ENCODE measurements around the gene GABRG3.

GABRG3 gene

GRCh38 chr15:27126449-27126848 lies 155.5 kb downstream of the GABRG3 start:
- POLR2A ChIA-PET = no interaction called here
- TF ChIP-seq ZNF747 (tag by site-specific recombination; IDR thresholded peaks at IDR 0.05) = no peak
- no peak for TF ChIP-seq ZNF423 (tag by site-specific recombination; IDR thresholded peaks at IDR 0.05)
- TF ChIP-seq TCF7L2 (IDR thresholded peaks at IDR 0.05; ENCODE audit: borderline replicate concordance, low read depth, low read length) = no peak
- H3K4me1 ChIP-seq (ENCODE audit: control insufficient read depth, insufficient read depth, low read length) = no peaks in the 10 kb centered on the region

GRCh38 chr15:27127815-27128570 lies 157.0 kb downstream of the GABRG3 start:
- ChIA-PET CTCF (no interaction called here), POLR2A (no interaction called here)
- Histone ChIP-seq H3K4me1 (ENCODE audit: control insufficient read depth, insufficient read depth, low read length) (no peaks in the 10 kb centered on the region), H3K27ac (ENCODE audit: extremely low read depth, low read depth, low read length) (no peak overlapping the region), H3K36me3 (ENCODE audit: control insufficient read depth in 2 of 2, insufficient read depth in 1 of 2, low read length in 2 of 2) (no peaks in the 10 kb centered on the region), H3K4me3 (ENCODE audit: low read depth, low read length) (no peak overlapping the region), H3K9me3 (ENCODE audit: control insufficient read depth, insufficient read depth, low read depth, low read length) (no peaks in the 10 kb centered on the region)
- TF ChIP-seq ZNF19 (tag by site-specific recombination; IDR thresholded peaks at IDR 0.05; ENCODE audit: low read depth) (no peak), ZNF629 (tag by site-specific recombination; IDR thresholded peaks at IDR 0.05) (no peak), ZNF10 (tag by site-specific recombination; IDR thresholded peaks at IDR 0.05) (no peak), ZNF175 (tag by site-specific recombination; IDR thresholded peaks at IDR 0.05) (no peak), ZNF843 (tag by site-specific recombination; IDR thresholded peaks at IDR 0.05) (no peak), ZNF148 (tag by site-specific recombination; IDR thresholded peaks at IDR 0.05; ENCODE audit: borderline replicate concordance) (no peak)

More at GRCh38 chr15:27126449-27126848, 155.5 kb downstream of the GABRG3 start:
- no peak overlapping the region for H3K27ac ChIP-seq (ENCODE audit: extremely low read depth, low read depth, low read length)
- CTCF ChIA-PET = no interaction called here
- no peaks in the 10 kb centered on the region for H3K36me3 ChIP-seq (ENCODE audit: control insufficient read depth in 2 of 2, insufficient read depth in 1 of 2, low read length in 2 of 2)
- H3K4me3 ChIP-seq (ENCODE audit: low read depth, low read length) = no peak overlapping the region
- H3K9me3 ChIP-seq (ENCODE audit: control insufficient read depth, insufficient read depth, low read depth, low read length) = no peaks in the 10 kb centered on the region

- ChIA-PET POLR2A (no interaction called here), CTCF (no interaction called here)
- no peak overlapping the region for H3K27ac ChIP-seq (ENCODE audit: extremely low read depth, low read depth, low read length)
- H3K36me3 ChIP-seq (ENCODE audit: control insufficient read depth in 2 of 2, insufficient read depth in 1 of 2, low read length in 2 of 2) = no peaks in the 10 kb centered on the region
- TF ChIP-seq HOXA7 (CRISPR knock-in tag; IDR thresholded peaks at IDR 0.05; ENCODE audit: borderline replicate concordance) (no peak), ZBTB44 (tag by site-specific recombination; IDR thresholded peaks at IDR 0.05) (no peak), ZNF76 (tag by site-specific recombination; IDR thresholded peaks at IDR 0.05; ENCODE audit: borderline replicate concordance, low read depth) (no peak), RBAK (tag by site-specific recombination; IDR thresholded peaks at IDR 0.05) (no peak), ZNF510 (tag by site-specific recombination; IDR thresholded peaks at IDR 0.05; ENCODE audit: insufficient replicate concordance) (no peak), ZSCAN16 (tag by site-specific recombination; IDR thresholded peaks at IDR 0.05) (no peak), ZNF138 (tag by site-specific recombination; IDR thresholded peaks at IDR 0.05; ENCODE audit: borderline replicate concordance) (no peak), KLF1 (tag by site-specific recombination; IDR thresholded peaks at IDR 0.05) (no peak), SETDB1 (IDR thresholded peaks at IDR 0.05; ENCODE audit: insufficient read length, low read length) (no peak), ZNF121 (tag by site-specific recombination; IDR thresholded peaks at IDR 0.05) (no peak), ZNF530 (tag by site-specific recombination; IDR thresholded peaks at IDR 0.05; ENCODE audit: low read depth) (no peak), ZNF658 (tag by site-specific recombination; IDR thresholded peaks at IDR 0.05) (no peak), KLF16 (tag by site-specific recombination; IDR thresholded peaks at IDR 0.05) (no peak), ZBTB11 (tag by site-specific recombination; conservative IDR thresholded peaks at IDR 0.05; ENCODE audit: low read depth) (no peak)
- no peaks in the 10 kb centered on the region for H3K9me3 ChIP-seq (ENCODE audit: control insufficient read depth, insufficient read depth, low read depth, low read length)
- no peaks in the 10 kb centered on the region for H3K4me1 ChIP-seq (ENCODE audit: control insufficient read depth, insufficient read depth, low read length)
- H3K4me3 ChIP-seq (ENCODE audit: low read depth, low read length) = no peak overlapping the region
These were observed 162.3 kb downstream of the GABRG3 start for GRCh38 chr15:27133249-27133648.
